ENCODE measurements around the gene TM4SF5. TPM values are rescaled to one million over a fixed set of nuclear protein-coding genes. Genes with fewer than 3 reads are reported as not detected.

Gene TM4SF5
- total RNA-seq, 1 experiment from 2014 or later: not detected

GRCh38 chr17:4807605-4808377 lies 36.1 kb downstream of the TM4SF5 start:
- Mint-ChIP-seq H3K27ac (ENCODE audit: low read depth, unreplicated experiment) (no peak overlapping the region), H3K36me3 (ENCODE audit: insufficient read depth, unreplicated experiment) (peaks cover 42% of the 10 kb centered on the region), H3K4me1 (ENCODE audit: insufficient read depth, unreplicated experiment) (peaks cover 17% of the 10 kb centered on the region), H3K9me3 (ENCODE audit: unreplicated experiment) (no peaks in the 10 kb centered on the region), H3K27me3 (ENCODE audit: insufficient read depth, unreplicated experiment) (no peaks in the 10 kb centered on the region), H3K4me3 (ENCODE audit: unreplicated experiment) (peak overlapping the region; percentile 77)
- ChIA-PET CTCF (interaction anchor here (0.6 to 3.0 kb wide), 4 partner anchors 18 to 222 kb away, joined by 4 to 12 read pairs (median 6); no protein-coding TSS in a partner anchor), POLR2A (interaction anchor here (0.8 to 3.3 kb wide), 17 partner anchors 9 to 179 kb away, joined by 3 to 41 read pairs (median 5); partner anchors contain the start of genes GLTPD2, MINK1, PSMB6 and RNF167)
- DNase-seq (ENCODE audit: unreplicated experiment): no peak
- no peak for TF ChIP-seq CTCF (IDR thresholded peaks at IDR 0.05; ENCODE audit: unreplicated experiment)
- BruUV-seq (replicated peaks): no TSS peak
- intact Hi-C loops (cut with micrococcal nuclease): loop anchor here (5.0 kb wide), 1 partner anchor 75 kb away; no protein-coding TSS in a partner anchor

DNA sequence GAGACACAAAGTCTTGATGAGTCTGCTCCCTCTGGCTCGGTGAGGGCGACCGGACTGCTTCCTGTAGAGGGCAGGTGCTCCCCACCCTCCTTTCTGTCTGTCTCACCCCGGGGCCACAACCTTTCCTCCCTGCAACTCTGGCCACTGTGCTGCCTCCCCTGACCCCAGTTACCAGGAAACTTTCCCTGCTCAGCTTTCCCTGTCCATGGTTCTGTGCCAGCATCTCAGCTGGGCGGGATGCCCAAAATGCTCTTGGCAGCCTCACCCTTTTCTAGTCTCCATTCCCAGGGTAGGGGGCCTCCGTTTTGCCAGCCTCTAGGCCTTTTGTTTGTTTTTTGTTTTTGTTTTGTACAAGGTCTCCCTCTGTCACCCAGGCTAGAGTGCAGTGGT lies 36.7 kb downstream of the TM4SF5 start:
- Mint-ChIP-seq H3K27me3 (ENCODE audit: insufficient read depth, unreplicated experiment) (no peaks in the 10 kb centered on the region), H3K36me3 (ENCODE audit: insufficient read depth, unreplicated experiment) (peaks cover 45% of the 10 kb centered on the region), H3K4me1 (ENCODE audit: insufficient read depth, unreplicated experiment) (peaks cover 17% of the 10 kb centered on the region), H3K27ac (ENCODE audit: low read depth, unreplicated experiment) (no peak overlapping the region), H3K9me3 (ENCODE audit: unreplicated experiment) (no peaks in the 10 kb centered on the region), H3K4me3 (ENCODE audit: unreplicated experiment) (peak overlapping the region; percentile 77)
- no peak for TF ChIP-seq CTCF (IDR thresholded peaks at IDR 0.05; ENCODE audit: unreplicated experiment)
- CTCF ChIA-PET: interaction anchor here (0.6 to 3.0 kb wide), 5 partner anchors 18 to 221 kb away, joined by 3 to 12 read pairs (median 6); no protein-coding TSS in a partner anchor
- POLR2A ChIA-PET: interaction anchor here (0.9 to 3.3 kb wide), 7 partner anchors 8 to 132 kb away, joined by 3 to 37 read pairs (median 4); partner anchors contain the start of genes PSMB6, RNF167 and SLC25A11
- intact Hi-C loops (cut with micrococcal nuclease): loop anchor here (5.0 kb wide), 1 partner anchor 74 kb away; no protein-coding TSS in a partner anchor
- no TSS peak for BruUV-seq (replicated peaks)
- peak; percentile 33 for DNase-seq (ENCODE audit: unreplicated experiment)

- no peak overlapping the region for H3K4me3 Mint-ChIP-seq (ENCODE audit: unreplicated experiment)
- ChIA-PET CTCF (no interaction called here), POLR2A (interaction anchor here (0.6 to 1.3 kb wide), 2 partner anchors 21 to 23 kb away, joined by 3 read pairs; no protein-coding TSS in a partner anchor)
- H3K36me3 Mint-ChIP-seq (ENCODE audit: insufficient read depth, unreplicated experiment): peaks cover 54% of the 10 kb centered on the region
- TF ChIP-seq CTCF (IDR thresholded peaks at IDR 0.05; ENCODE audit: unreplicated experiment): no peak
- no peak for DNase-seq (ENCODE audit: unreplicated experiment)
- no peaks in the 10 kb centered on the region for H3K27me3 Mint-ChIP-seq (ENCODE audit: insufficient read depth, unreplicated experiment)
- intact Hi-C loops (cut with micrococcal nuclease): no loop called here
- no peaks in the 10 kb centered on the region for H3K9me3 Mint-ChIP-seq (ENCODE audit: unreplicated experiment)
- no TSS peak for BruUV-seq (replicated peaks)
- H3K27ac Mint-ChIP-seq (ENCODE audit: low read depth, unreplicated experiment): no peak overlapping the region
- H3K4me1 Mint-ChIP-seq (ENCODE audit: insufficient read depth, unreplicated experiment): peaks cover 17% of the 10 kb centered on the region
Observed at GRCh38 chr17:4810696-4811290, 39.1 kb downstream of the TM4SF5 start.

- TF ChIP-seq CTCF (IDR thresholded peaks at IDR 0.05; ENCODE audit: unreplicated experiment): no peak
- H3K36me3 Mint-ChIP-seq (ENCODE audit: insufficient read depth, unreplicated experiment): peaks cover 61% of the 10 kb centered on the region
- no TSS peak for BruUV-seq (replicated peaks)
- H3K4me3 Mint-ChIP-seq (ENCODE audit: unreplicated experiment): no peak overlapping the region
- ChIA-PET CTCF (no interaction called here), POLR2A (interaction anchor here (0.7 to 1.3 kb wide), 2 partner anchors 15 to 23 kb away, joined by 3 read pairs; partner anchors contain the start of gene PSMB6)
- DNase-seq (ENCODE audit: unreplicated experiment): no peak
- no peak overlapping the region for H3K27ac Mint-ChIP-seq (ENCODE audit: low read depth, unreplicated experiment)
- no peaks in the 10 kb centered on the region for H3K9me3 Mint-ChIP-seq (ENCODE audit: unreplicated experiment)
- peaks cover 17% of the 10 kb centered on the region for H3K4me1 Mint-ChIP-seq (ENCODE audit: insufficient read depth, unreplicated experiment)
- H3K27me3 Mint-ChIP-seq (ENCODE audit: insufficient read depth, unreplicated experiment): no peaks in the 10 kb centered on the region
- intact Hi-C loops (cut with micrococcal nuclease): no loop called here
Observed at GRCh38 chr17:4811471-4811870, 39.8 kb downstream of the TM4SF5 start.
